ENCODE results near the gene RBKS. TPM values are rescaled to one million over a fixed set of nuclear protein-coding genes. Genes with fewer than 3 reads are reported as not detected.

RBKS gene
- total and polyA plus RNA-seq, 2 of the 13 experiments (the other 11 are each of a cell fraction or from before 2014, with no cell fraction given), result 7.7 to 8.3 TPM

DNA sequence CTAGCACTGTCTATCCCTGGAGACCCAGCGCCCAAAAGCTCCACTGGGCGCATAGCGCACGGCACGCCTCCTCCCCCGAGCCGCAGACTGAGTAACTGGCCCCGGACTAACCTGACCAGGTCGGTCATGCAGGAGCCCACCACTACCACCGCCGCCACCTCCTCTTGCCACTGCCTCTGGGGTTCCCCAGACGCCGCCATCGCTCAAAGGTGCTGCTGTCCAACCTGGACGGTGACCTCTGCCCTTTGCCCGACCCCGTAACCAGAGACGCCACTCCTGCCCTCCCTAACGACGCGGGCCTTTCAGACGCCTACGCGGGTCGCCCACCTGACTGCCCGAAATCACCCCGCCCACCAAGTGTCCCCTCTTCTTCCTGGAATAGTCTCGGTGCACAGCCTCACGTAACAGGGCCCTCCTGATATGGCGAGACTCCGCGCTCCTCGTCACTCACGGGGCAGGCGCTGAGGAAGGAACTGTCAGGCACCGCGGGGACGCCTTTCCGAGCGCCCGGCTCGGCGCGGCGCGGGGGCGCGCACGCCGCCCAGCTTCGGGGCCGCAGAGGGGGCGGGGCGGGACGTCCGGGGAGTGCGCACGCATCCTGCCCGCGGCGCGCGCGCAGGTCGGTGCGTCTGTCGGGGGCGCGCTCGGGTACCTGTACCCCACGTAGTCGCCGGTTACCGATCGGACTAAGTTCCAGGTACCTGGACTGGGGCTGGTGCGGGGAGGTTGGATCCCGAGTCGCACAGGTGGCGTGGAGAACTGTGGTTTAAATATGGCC lies at the start of gene RBKS, which contains the start of gene BABAM2 (continued):
- TF ChIP-seq ZHX2 (IDR thresholded peaks at IDR 0.05; ENCODE audit: low read depth) (peak; percentile 71; the same call in 1 of the 2 replicates), ZHX2 (CRISPR knock-in tag; IDR thresholded peaks at IDR 0.05; ENCODE audit: borderline replicate concordance) (0 out of 2 replicates have a peak, but pooled peaks have one; percentile 87), ZNF614 (CRISPR knock-in tag; IDR thresholded peaks at IDR 0.05; ENCODE audit: borderline replicate concordance) (peak; percentile 38; the same call in 1 of the 2 replicates), ZNF484 (CRISPR knock-in tag; IDR thresholded peaks at IDR 0.05; ENCODE audit: borderline replicate concordance, low read depth) (no peak), ZNF546 (CRISPR knock-in tag; conservative IDR thresholded peaks at IDR 0.05) (no peak), ZFYVE20 (CRISPR knock-in tag; IDR thresholded peaks at IDR 0.05; ENCODE audit: borderline replicate concordance, low read depth) (no peak; the same call in 1 of the 2 replicates), KDM1A (CRISPR knock-in tag; IDR thresholded peaks at IDR 0.05) (no peak; the same call in 1 of the 2 replicates), IKZF4 (CRISPR knock-in tag; IDR thresholded peaks at IDR 0.05; ENCODE audit: borderline replicate concordance, low read depth, not compliant biosample characterization) (peak; percentile 89), MYC (CRISPR knock-in tag; IDR thresholded peaks at IDR 0.05; ENCODE audit: borderline replicate concordance) (peak; percentile 81), SRSF4 (IDR thresholded peaks at IDR 0.05; ENCODE audit: low read depth, low read length, poor library complexity, severe bottlenecking) (no peak), EED (CRISPR knock-in tag; IDR thresholded peaks at IDR 0.05) (peak; percentile 83), ZNF33B (CRISPR knock-in tag; IDR thresholded peaks at IDR 0.05) (peak; percentile 71; the same call in 1 of the 2 replicates), HDAC6 (IDR thresholded peaks at IDR 0.05; ENCODE audit: low read depth, low read length) (peak; percentile 88; the same call in 1 of the 2 replicates), SMARCE1 (IDR thresholded peaks at IDR 0.05; ENCODE audit: borderline replicate concordance) (no peak), U2AF1 (optimal IDR thresholded peaks at IDR 0.05; ENCODE audit: low read depth, low read length) (peak; percentile 64), ZNF501 (CRISPR knock-in tag; IDR thresholded peaks at IDR 0.05) (peak; percentile 61), ATF6 (CRISPR knock-in tag; conservative IDR thresholded peaks at IDR 0.05) (no peak), ZNF333 (CRISPR knock-in tag; IDR thresholded peaks at IDR 0.05; ENCODE audit: borderline replicate concordance) (0 out of 2 replicates have a peak, but pooled peaks have one; percentile 44), ZFY (CRISPR knock-in tag; IDR thresholded peaks at IDR 0.05) (peak; percentile 80; the same call in 1 of the 2 replicates), NR2F1 (CRISPR knock-in tag; IDR thresholded peaks at IDR 0.05) (peak; percentile 99 to 100), GATA4 (IDR thresholded peaks at IDR 0.05; ENCODE audit: borderline replicate concordance, low read depth) (peak; percentile 45; the same call in 1 of the 2 replicates)

Measured in HepG2 (cell line).